Motor neuron (in vitro differentiated cells): Measurements from ENCODE around the gene CEACAM7. TPM values are rescaled to one million over a fixed set of nuclear protein-coding genes. Genes with fewer than 3 reads are reported as not detected.

Experiments used
- ATAC-seq, 8 experiments: fragments of 200-7000 bp; cut with Tn5 transposase; replicated peaks in 6 of 8; 2 replicates each; pipeline ENCODE4 v1.8.0; 2021; ENCODE audit warnings: mild to moderate bottlenecking in 8 of 8, moderate library complexity in 8 of 8
- H3K27ac ChIP-seq, 2 donors: fragments of 250-450 bp; sonication (Bioruptor Pico); 2 replicates each; pipeline ENCODE4 v1.9.0; 2021; ENCODE audit warnings: antibody characterized with exemption in 2 of 2, mild to moderate bottlenecking in 2 of 2, moderate library complexity in 1 of 2
- H3K4me1 ChIP-seq, 2 donors: fragments of 250-450 bp; sonication (Bioruptor Pico); replicated peaks in 1 of 2; 2 replicates each; pipeline ENCODE4 v1.6.1; 2021; ENCODE audit warnings: antibody characterized with exemption in 2 of 2, mild to moderate bottlenecking in 2 of 2, moderate library complexity in 1 of 2
- H3K4me3 ChIP-seq, 5 donors: fragments of 250-450 bp; sonication (Bioruptor Pico); 2 replicates each; pipeline ENCODE4 v1.9.0; 2021; ENCODE audit warnings: antibody characterized with exemption in 5 of 5, mild to moderate bottlenecking in 5 of 5, moderate library complexity in 4 of 5
- WGBS, 10 experiments: fragments of 450-650 bp; shearing (Covaris generic); methylation state at CpG; one replicate each; pipeline ENCODE4 v1.0.0; 2022; 5-methylcytosine and 5-hydroxymethylcytosine counted together
- in situ Hi-C, 9 experiments: fragments of 400-800 bp; cut with MboI; loops; one replicate each; pipeline ENCODE4 v1.15.0; 2021; ENCODE audit warnings: low sequenced_read_pairs in 9 of 9, low pct_unique_long_range_greater_than_20kb in 2 of 9; ENCODE audit not compliant: unreplicated experiment in 9 of 9
- total RNA-seq, 8 experiments: library from RNA; unstranded; fragments of 300-600 nt; gene quantifications; 2 replicates each; pipeline versions ENCODE4 v1.2.3 to v1.2.4, GENCODE V29; 2022

Gene CEACAM7
- total RNA-seq, 8 experiments from 2014 or later = 0.13 to 0.28 (median 0.21) TPM; not detected in 5

- ATAC-seq = no peak
- WGBS, 10 experiments = 0 to 40% (median 6%) methylated on average over 1 to 3 of the region's 3 CpGs; no CpG with 5 or more reads in 5 of the 10 experiments
- no peak overlapping the region for H3K4me3 ChIP-seq
- in situ Hi-C loops = no loop called here
- no peak overlapping the region for H3K27ac ChIP-seq
- H3K4me1 ChIP-seq = no peaks in the 10 kb centered on the region
These were observed 61.8 kb downstream of the CEACAM7 start for GRCh38 chr19:41626278-41626677.

- WGBS, 10 experiments = 20% methylated on average over 2 of the region's 4 CpGs; no CpG with 5 or more reads in 9 of the 10 experiments
- no peak overlapping the region for H3K27ac ChIP-seq
- H3K4me3 ChIP-seq = no peak overlapping the region
- no peaks in the 10 kb centered on the region for H3K4me1 ChIP-seq
- in situ Hi-C loops = no loop called here
- ATAC-seq = peak in 3 of 8 experiments; percentile 72 to 92 (median 87)
These were observed 63.1 kb downstream of the CEACAM7 start for GRCh38 chr19:41624937-41625336.

GRCh38 chr19:41624515-41624914 is 63.6 kb downstream of the CEACAM7 start:
- H3K4me3 ChIP-seq = no peak overlapping the region
- in situ Hi-C loops = no loop called here
- no peaks in the 10 kb centered on the region for H3K4me1 ChIP-seq
- no peak overlapping the region for H3K27ac ChIP-seq
- no peak for ATAC-seq
- 0 to 43% (median 16%) methylated on average over 1 to 6 of the region's 7 CpGs; no CpG with 5 or more reads in 4 of the 10 experiments for WGBS, 10 experiments

GRCh38 chr19:41623360-41623759 is 64.7 kb downstream of the CEACAM7 start:
- Histone ChIP-seq H3K4me3 (no peak overlapping the region), H3K27ac (no peak overlapping the region), H3K4me1 (no peaks in the 10 kb centered on the region)
- no peak for ATAC-seq
- 0 to 60% (median 33%) methylated on average over 1 to 4 of the region's 4 CpGs; no CpG with 5 or more reads in 5 of the 10 experiments for WGBS, 10 experiments
- in situ Hi-C loops = no loop called here

Other genes with a start within 250 kb of the CEACAM7 start
- 10 to 100 TPM; 26.5 to 47.4 (median 33.7) TPM for gene DMAC2, start 248.4 kb downstream of the CEACAM7 start, total RNA-seq
- under 1 TPM in 3 of 8 experiments, not detected in 5; 0.21 to 0.62 (median 0.37) TPM for gene ERICH4, start 245.1 kb downstream of the CEACAM7 start, total RNA-seq
- gene CEACAM21, start 112.1 kb downstream of the CEACAM7 start, total RNA-seq = 1 to 10 TPM in 1 of 8 experiments, under 1 TPM in 1, not detected in 6; 0.14 to 1.3 TPM
- under 1 TPM in 2 of 8 experiments, not detected in 6; 0.31 to 0.47 TPM for gene CEACAM4, start 61.2 kb downstream of the CEACAM7 start, total RNA-seq
- 1 to 10 TPM in 1 of 8 experiments, under 1 TPM in 2, not detected in 5; 0.13 to 1.0 (median 0.19) TPM for gene CEACAM5, start 20.4 kb upstream of the CEACAM7 start, total RNA-seq
- under 1 TPM in 5 of 8 experiments, not detected in 3; 0.05 to 0.56 (median 0.14) TPM for gene CEACAM6, start 67.3 kb upstream of the CEACAM7 start, total RNA-seq
- 1 to 10 TPM in 2 of 8 experiments, under 1 TPM in 1, not detected in 5; 0.25 to 1.4 (median 1.3) TPM for gene CEACAM3, start 108.3 kb upstream of the CEACAM7 start, total RNA-seq
- under 1 TPM in 5 of 8 experiments, not detected in 3; 0.14 to 0.43 (median 0.25) TPM for gene LYPD4, start 156.4 kb upstream of the CEACAM7 start, total RNA-seq
- under 1 TPM in 5 of 8 experiments, not detected in 3; 0.09 to 0.90 (median 0.13) TPM for gene DMRTC2, start 156.8 kb upstream of the CEACAM7 start, total RNA-seq
- gene RPS19, start 172.0 kb upstream of the CEACAM7 start, total RNA-seq = 1,000 to 10,000 TPM; 2,323 to 4,988 (median 4,056) TPM
- 1 to 10 TPM in 1 of 8 experiments, under 1 TPM in 6, not detected in 1; 0.27 to 1.1 (median 0.41) TPM for gene CD79A, start 189.0 kb upstream of the CEACAM7 start, total RNA-seq
- gene ARHGEF1, start 194.9 kb upstream of the CEACAM7 start, total RNA-seq = 10 to 100 TPM; 10.4 to 64.9 (median 24.2) TPM
- 1 to 10 TPM in 2 of 8 experiments, under 1 TPM in 6; 0.25 to 1.8 (median 0.59) TPM for gene ERFL, start 240.2 kb upstream of the CEACAM7 start, total RNA-seq